Stimulated activated CD8-positive, alpha-beta memory T cell treated with anti-CD3 and anti-CD28 coated beads, Interleukin-12 subunit alpha, Interleukin-12 subunit beta, amount 100 ng/mL, for 4 hours (primary cell): ENCODE results near the gene DCTN5.
"Not testable (repeated sequence)": the region's sequence is repeated elsewhere in the genome, so short reads cannot be mapped to it uniquely, and the experiment has no call there.

Experiments
- DNase-seq: peaks from one replicate; pipeline ENCODE4 v3.0.0-alpha.2; 2020; ENCODE audit warnings: low read depth

Gene DCTN5

DNA sequence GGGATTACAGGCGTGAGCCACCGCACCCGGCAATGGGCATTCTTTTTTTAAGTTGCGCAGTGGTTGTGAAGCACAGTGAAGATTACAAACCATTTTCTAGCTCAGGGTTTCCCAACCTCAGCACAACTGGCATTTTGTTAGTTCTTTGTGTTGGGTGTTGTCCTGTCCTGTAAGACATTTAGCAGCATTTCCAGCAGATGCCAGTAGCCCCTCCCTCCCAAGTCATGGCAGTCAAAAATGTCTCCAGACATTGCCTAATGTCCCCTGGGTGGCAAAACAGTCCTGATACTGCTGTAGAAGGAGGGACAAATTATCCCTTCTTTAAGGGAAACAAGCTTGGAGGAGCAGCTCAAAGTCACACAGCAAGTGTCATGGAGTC, 53.0 kb downstream of the DCTN5 start:
- DNase-seq: no peak

DNA sequence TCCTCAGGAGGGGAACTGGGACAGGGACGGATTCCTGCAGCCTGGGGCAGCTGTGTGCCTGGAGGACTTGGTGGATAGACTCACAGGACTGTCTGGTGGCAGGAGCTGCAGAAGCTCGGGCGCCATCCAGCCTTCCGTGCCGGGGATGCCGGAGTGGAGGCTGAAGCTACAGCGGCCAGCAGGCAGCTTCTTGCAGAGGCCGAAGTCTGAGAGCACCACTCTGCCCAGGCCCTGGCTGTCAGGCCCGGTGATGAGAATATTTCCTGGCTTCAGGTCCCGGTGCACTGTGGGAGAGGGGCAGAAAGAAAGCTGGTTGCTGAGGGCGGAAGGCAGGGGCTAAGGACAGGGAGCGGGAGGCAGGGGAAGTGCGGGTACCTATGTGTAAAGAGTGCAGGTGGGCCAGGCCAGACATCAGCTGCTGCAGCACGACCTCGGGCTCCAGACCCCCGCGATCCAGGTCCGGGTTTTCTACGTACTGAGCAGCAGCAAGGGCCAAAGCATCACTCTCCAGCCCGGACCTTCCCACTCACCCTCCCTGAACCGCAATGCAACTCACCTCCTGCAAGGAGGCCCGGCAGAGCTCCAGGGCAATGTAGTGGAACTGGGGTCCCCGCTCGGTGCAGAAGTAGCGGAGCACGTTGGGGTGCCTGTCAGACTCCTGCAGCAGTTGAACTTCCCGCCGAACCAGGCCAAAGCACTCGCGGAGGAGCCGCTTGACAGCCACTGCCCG, 53.5 kb downstream of the DCTN5 start:
- DNase-seq: no peak

- DNase-seq: no peak
These were observed 54.5 kb downstream of the DCTN5 start for GRCh38 chr16:23695756-23696155.

DNA sequence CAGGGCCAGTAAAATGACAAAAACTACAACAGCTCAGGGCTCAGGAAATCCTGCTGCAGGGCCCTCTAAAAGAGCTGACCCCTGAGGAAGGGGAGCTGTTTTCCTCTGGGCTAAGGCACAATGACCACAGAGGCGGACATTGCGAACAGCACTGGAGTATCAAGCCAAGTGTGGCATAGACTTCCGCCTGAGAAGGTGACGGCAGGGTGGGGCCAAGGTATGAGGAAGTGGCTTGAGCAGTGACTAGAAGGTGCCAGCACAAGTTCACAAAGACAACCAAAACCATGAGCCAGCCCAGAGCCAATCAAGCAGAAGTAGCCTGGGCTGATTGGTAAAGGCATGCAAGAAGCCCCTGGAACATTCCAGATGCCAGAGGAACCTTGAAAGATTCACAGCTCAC, 57.8 kb downstream of the DCTN5 start:
- no peak for DNase-seq

- DNase-seq: no peak
These were observed 58.8 kb downstream of the DCTN5 start for GRCh38 chr16:23700093-23700492.

DNA sequence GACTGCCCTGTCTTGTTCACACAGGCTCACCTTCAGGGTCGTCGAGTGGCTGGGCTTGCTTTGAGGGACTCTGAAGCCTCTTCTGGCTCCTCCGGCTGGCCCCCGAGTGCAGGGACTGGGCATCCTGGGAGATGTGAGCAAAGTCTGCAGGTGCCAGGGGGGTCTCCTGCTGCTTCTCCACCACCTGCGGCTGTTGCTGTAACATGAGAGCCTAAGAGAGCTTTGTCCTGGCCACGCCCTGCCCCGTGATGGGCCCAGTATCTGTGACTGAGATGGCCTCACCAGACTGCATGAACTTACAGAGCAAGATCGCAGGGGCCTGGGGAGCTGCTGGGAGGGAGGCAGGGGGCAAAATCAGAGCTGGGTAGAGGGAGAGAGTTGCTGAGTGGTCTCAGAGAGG, 59.2 kb downstream of the DCTN5 start:
- DNase-seq: no peak

- DNase-seq: no peak
These were observed 59.8 kb downstream of the DCTN5 start for GRCh38 chr16:23701045-23701444.

- DNase-seq: no peak
These were observed 61.7 kb downstream of the DCTN5 start for GRCh38 chr16:23702951-23703350.

GRCh38 chr16:23704772-23705516, 63.7 kb downstream of the DCTN5 start:
- no peak for DNase-seq

- DNase-seq: no peak
These were observed 64.2 kb downstream of the DCTN5 start for GRCh38 chr16:23705517-23705902.

DNA sequence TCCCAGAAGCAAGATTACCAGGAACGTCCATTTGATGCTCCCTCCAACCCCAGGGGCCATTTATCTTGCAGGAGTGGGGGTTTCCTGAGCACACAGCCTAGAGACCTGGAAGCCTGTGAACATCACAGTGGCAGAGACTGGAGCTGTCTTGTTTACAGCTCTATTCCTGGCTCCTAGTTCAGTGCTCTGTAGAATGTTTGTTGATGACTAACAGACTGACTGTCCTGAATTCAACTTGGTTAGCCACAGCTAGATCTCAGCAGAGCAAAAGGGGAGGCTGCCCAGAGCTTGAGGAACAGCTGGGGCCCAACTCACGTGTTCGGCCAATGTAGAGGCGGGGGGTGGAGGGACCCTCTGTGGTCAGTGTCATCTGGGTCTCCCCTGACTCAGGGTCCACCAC, 65.2 kb downstream of the DCTN5 start:
- no peak for DNase-seq

- DNase-seq: no peak
These were observed 68.3 kb downstream of the DCTN5 start for GRCh38 chr16:23709536-23709935.

- no peak for DNase-seq
These were observed 68.7 kb downstream of the DCTN5 start for GRCh38 chr16:23710008-23710407.

DNA sequence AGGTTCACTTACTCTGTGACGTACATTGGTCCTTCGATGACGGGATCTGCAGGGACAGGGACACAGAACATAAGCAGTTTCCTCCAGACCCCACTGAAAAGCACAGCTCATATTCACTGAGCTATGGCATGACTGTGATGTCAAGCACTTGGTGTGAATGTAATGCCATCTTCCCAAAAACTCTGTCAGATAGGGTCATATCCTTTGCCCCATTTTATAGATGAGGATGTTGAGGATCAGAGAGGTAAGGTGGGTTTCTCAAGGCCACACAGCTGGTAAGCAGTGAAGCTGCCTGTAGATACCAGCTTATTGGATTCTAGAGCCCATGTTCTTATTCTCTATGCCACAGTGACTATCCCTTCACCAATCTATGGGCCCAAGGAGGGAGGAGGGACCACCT, 69.2 kb downstream of the DCTN5 start:
- DNase-seq: no peak

DNA sequence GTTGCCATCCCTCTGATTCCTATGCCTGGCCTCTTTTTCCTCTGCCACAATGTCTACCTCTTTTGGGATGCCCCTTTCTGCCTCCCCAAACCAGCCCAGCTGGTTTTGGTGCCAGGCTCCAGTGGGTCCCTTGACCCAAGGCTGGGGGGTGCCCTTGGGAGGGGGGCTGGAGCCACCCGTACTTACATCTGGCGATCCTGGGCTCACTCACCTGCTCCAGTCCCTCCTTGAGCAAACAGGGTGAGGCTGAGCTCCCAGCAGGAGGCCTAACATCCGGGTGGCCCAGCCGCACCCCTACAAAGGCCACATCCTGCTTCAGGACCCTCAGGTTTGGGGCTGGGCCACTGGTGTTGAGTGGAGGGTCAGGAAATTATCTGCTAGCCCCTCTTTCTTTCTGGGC, 70.5 kb downstream of the DCTN5 start:
- DNase-seq: no peak

- DNase-seq: no peak
These were observed 71.7 kb downstream of the DCTN5 start, which contains the start of gene ERN2 for GRCh38 chr16:23712976-23713375. ERN2 (minus strand) TSS chr16:23713222; CDS start chr16:23713187, 35 bp downstream.

GRCh38 chr16:23716484-23716883, 75.2 kb downstream of the DCTN5 start:
- no peak for DNase-seq

GRCh38 chr16:23722613-23723240, 81.5 kb downstream of the DCTN5 start:
- DNase-seq: not testable (repeated sequence)

- DNase-seq: no peak
These were observed 83.0 kb downstream of the DCTN5 start for GRCh38 chr16:23724096-23724784.

DNA sequence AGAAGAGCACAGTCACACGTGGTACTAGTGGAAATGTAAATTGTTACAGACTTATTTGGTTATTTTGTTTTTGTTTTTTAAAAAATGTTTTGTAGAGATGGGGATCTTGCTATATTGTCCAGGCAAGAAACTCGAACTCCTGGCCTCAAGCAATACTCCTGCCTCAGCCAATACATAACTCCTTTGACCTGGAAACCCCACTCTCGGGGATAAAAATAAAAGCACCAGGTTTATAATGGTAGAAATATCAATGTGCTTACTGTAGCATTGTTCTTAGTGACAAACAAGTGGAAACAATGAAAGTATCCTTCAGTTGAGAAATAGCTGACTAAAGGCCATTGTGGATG, 83.5 kb downstream of the DCTN5 start:
- DNase-seq: no peak

DNA sequence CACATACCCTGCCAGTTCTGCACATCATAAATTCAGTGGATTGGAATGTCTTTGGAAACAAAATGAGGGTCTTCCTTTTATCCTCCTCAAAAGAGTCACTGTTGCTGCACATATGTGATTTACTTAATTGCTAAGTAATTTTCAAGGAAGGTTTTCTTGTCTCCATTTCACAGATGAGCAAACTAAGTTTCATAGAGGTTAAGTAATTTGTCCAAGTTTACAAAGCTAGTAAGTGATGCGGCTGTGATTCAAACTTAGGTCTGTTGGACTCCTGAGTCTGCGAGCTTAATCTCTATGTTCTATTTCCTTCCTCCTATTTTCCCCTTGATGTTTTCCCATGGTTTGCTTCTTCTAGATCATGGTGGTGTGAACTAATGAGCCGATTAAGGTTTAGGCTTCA, 85.4 kb downstream of the DCTN5 start:
- no peak for DNase-seq
